Sigmoid colon (tissue), 4 donors: ENCODE measurements around the gene MACF1.

Experiments used
- POLR2AphosphoS5 ChIP-seq, 4 donors: sonication (generic); formaldehyde crosslinking; IDR thresholded peaks; one replicate each; pipeline ENCODE4 v1.6.1; 2017; ENCODE audit warnings: antibody characterized with exemption in 4 of 4
- TF ChIP-seq, protein P1 (sequence below), 4 experiments: fragments of 450-650 bp in 3 of 4; fragments of 200-600 bp in 1 of 4; IDR thresholded peaks; one replicate each; pipeline ENCODE4 v1.5.1; 2016 to 2019; ENCODE audit warnings: antibody characterized with exemption in 4 of 4, mild to moderate bottlenecking in 3 of 4, moderate library complexity in 2 of 4

DNA sequence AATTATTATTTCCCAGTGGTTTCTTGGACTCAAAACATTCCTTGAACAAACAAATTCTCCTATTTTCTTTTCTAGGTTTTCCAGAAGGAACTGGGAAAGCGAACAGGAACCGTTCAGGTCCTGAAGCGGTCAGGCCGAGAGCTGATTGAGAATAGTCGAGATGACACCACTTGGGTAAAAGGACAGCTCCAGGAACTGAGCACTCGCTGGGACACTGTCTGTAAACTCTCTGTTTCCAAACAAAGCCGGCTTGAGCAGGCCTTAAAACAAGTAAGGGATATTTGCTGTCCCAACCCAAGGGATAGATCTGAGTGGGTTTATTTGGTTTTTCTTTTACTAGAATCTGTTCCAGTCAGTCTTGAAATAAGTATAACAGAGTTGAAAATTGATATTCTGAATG, 247.6 kb downstream of the MACF1 start:
- TF ChIP-seq, protein P1, sequence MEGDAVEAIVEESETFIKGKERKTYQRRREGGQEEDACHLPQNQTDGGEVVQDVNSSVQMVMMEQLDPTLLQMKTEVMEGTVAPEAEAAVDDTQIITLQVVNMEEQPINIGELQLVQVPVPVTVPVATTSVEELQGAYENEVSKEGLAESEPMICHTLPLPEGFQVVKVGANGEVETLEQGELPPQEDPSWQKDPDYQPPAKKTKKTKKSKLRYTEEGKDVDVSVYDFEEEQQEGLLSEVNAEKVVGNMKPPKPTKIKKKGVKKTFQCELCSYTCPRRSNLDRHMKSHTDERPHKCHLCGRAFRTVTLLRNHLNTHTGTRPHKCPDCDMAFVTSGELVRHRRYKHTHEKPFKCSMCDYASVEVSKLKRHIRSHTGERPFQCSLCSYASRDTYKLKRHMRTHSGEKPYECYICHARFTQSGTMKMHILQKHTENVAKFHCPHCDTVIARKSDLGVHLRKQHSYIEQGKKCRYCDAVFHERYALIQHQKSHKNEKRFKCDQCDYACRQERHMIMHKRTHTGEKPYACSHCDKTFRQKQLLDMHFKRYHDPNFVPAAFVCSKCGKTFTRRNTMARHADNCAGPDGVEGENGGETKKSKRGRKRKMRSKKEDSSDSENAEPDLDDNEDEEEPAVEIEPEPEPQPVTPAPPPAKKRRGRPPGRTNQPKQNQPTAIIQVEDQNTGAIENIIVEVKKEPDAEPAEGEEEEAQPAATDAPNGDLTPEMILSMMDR (IDR thresholded peaks at IDR 0.05) = no peak
- no peak for TF ChIP-seq POLR2AphosphoS5 (IDR thresholded peaks at IDR 0.05)
